ENCODE results near the gene GPC5.

GRCh38 chr13:92676246-92676645 lies 1277.8 kb downstream of the GPC5 start:
- no peak for TF ChIP-seq CTCF (IDR thresholded peaks at IDR 0.05; ENCODE audit: low read length)
- no peak for TF ChIP-seq EZH2 (IDR thresholded peaks at IDR 0.05; ENCODE audit: borderline replicate concordance, low read length)

Measured in OCI-LY1 (cell line).